ENCODE data around the gene HBA2. TPM values are rescaled to one million over a fixed set of nuclear protein-coding genes. Genes with fewer than 3 reads are reported as not detected.

Gene HBA2
- total RNA-seq, 4 donors from 2014 or later: 2.5 to 258 (median 108) TPM

GRCh38 chr16:132120-132519, 40.6 kb upstream of the HBA2 start:
- Histone ChIP-seq H3K36me3 (no peaks in the 10 kb centered on the region), H3K27ac (no peak overlapping the region), H3K27me3 (no peaks in the 10 kb centered on the region), H3K4me3 (no peak overlapping the region), H3K4me1 (peaks cover 4 to 5% of the 10 kb centered on the region in 2 donors), H3K9me3 (no peaks in the 10 kb centered on the region)
- TF ChIP-seq CTCF (IDR thresholded peaks at IDR 0.05 in 4 of 5, conservative IDR thresholded peaks at IDR 0.05 in 1 of 5) (no peak), POLR2A (IDR thresholded peaks at IDR 0.05) (no peak)
- ATAC-seq (no peak), DNase-seq (no peak)
- in situ Hi-C loops (cut with MboI; ENCODE audit: low sequenced_read_pairs in 4 of 4): no loop called here
- intact Hi-C loops (cut with DNase I; ENCODE audit: low total_unique reads): no loop called here

GRCh38 chr16:133716-134115, 39.0 kb upstream of the HBA2 start:
- H3K9me3 ChIP-seq: no peaks in the 10 kb centered on the region
- H3K27me3 ChIP-seq: no peaks in the 10 kb centered on the region
- in situ Hi-C loops (cut with MboI; ENCODE audit: low sequenced_read_pairs in 4 of 4) (no loop called here), intact Hi-C loops (cut with DNase I; ENCODE audit: low total_unique reads) (no loop called here)
- no peak for TF ChIP-seq POLR2A (IDR thresholded peaks at IDR 0.05)
- no peak for TF ChIP-seq CTCF (IDR thresholded peaks at IDR 0.05 in 4 of 5, conservative IDR thresholded peaks at IDR 0.05 in 1 of 5)
- H3K4me3 ChIP-seq: no peak overlapping the region
- no peak for DNase-seq
- H3K27ac ChIP-seq: no peak overlapping the region
- no peak for ATAC-seq
- H3K36me3 ChIP-seq: no peaks in the 10 kb centered on the region
- peaks cover 2 to 10% of the 10 kb centered on the region in 2 donors for H3K4me1 ChIP-seq

GRCh38 chr16:138049-138417, 34.6 kb upstream of the HBA2 start:
- peak overlapping the region; percentile 88 to 92 (median 90) for H3K27ac ChIP-seq
- peak overlapping the region; percentile 68 to 100 (median 92) for H3K4me3 ChIP-seq
- no peak for TF ChIP-seq CTCF (IDR thresholded peaks at IDR 0.05 in 4 of 5, conservative IDR thresholded peaks at IDR 0.05 in 1 of 5)
- no peak for TF ChIP-seq POLR2A (IDR thresholded peaks at IDR 0.05)
- H3K36me3 ChIP-seq: no peaks in the 10 kb centered on the region
- in situ Hi-C loops (cut with MboI; ENCODE audit: low sequenced_read_pairs in 4 of 4) (no loop called here), intact Hi-C loops (cut with DNase I; ENCODE audit: low total_unique reads) (no loop called here)
- ATAC-seq (no peak), DNase-seq (peak in 1 of 2 donors; percentile 19)
- peaks cover 2 to 10% of the 10 kb centered on the region in 2 donors for H3K4me1 ChIP-seq
- H3K9me3 ChIP-seq: no peaks in the 10 kb centered on the region
- no peaks in the 10 kb centered on the region for H3K27me3 ChIP-seq

- Histone ChIP-seq H3K36me3 (no peaks in the 10 kb centered on the region), H3K4me1 (peaks cover 2 to 10% of the 10 kb centered on the region in 2 donors), H3K27ac (no peak overlapping the region), H3K4me3 (no peak overlapping the region), H3K27me3 (peaks cover 0 to 10% (median 0%) of the 10 kb centered on the region in 3 donors), H3K9me3 (no peaks in the 10 kb centered on the region)
- DNase-seq (no peak), ATAC-seq (no peak)
- in situ Hi-C loops (cut with MboI; ENCODE audit: low sequenced_read_pairs in 4 of 4): no loop called here
- intact Hi-C loops (cut with DNase I; ENCODE audit: low total_unique reads): no loop called here
- TF ChIP-seq CTCF (IDR thresholded peaks at IDR 0.05 in 4 of 5, conservative IDR thresholded peaks at IDR 0.05 in 1 of 5): no peak
- no peak for TF ChIP-seq POLR2A (IDR thresholded peaks at IDR 0.05)
These were observed 32.4 kb upstream of the HBA2 start for GRCh38 chr16:140175-140857.

Measured in gastrocnemius medialis (tissue), 4 donors.